ENCODE results near the gene CABP4. TPM values are rescaled to one million over a fixed set of nuclear protein-coding genes. Genes with fewer than 3 reads are reported as not detected.

The CABP4 gene
- total and polyA plus RNA-seq, 10 of the 15 experiments (the other 5 are each of a cell fraction or from before 2014, with no cell fraction given): 0.04 to 0.41 (median 0.14) TPM; not detected in 2

- Histone ChIP-seq H3K36me3 (ENCODE audit: control insufficient read depth in 2 of 2, insufficient read depth in 2 of 2, low read length in 1 of 2) (no peaks in the 10 kb centered on the region), H3K9ac (ENCODE audit: control insufficient read depth, insufficient read depth, low read length) (peak overlapping the region; percentile 77), H3K4me1 (ENCODE audit: control insufficient read depth, insufficient read depth, low read length) (peaks cover 61% of the 10 kb centered on the region), H3K79me2 (ENCODE audit: control insufficient read depth, insufficient read depth, low read length) (peaks cover 18% of the 10 kb centered on the region), H3K9me3 (replicated peaks; ENCODE audit: control insufficient read depth, insufficient read depth, low read length) (no peaks in the 10 kb centered on the region), H3K27me3 (replicated peaks in 1 of 2; ENCODE audit: control insufficient read depth in 2 of 2, insufficient read depth in 2 of 2, low read length in 1 of 2) (no peaks in the 10 kb centered on the region), H3K4me2 (ENCODE audit: control insufficient read depth, insufficient read depth) (peak overlapping the region; percentile 93), H3K27ac (ENCODE audit: control insufficient read depth, insufficient read depth) (peak overlapping the region; percentile 84), H4K20me1 (ENCODE audit: control insufficient read depth, insufficient read depth) (no peaks in the 10 kb centered on the region), H2AFZ (ENCODE audit: control insufficient read depth, low read depth, low read length) (peak overlapping the region; percentile 26; the same call in 1 of the 2 replicates), H3K4me3 (peak overlapping the region; percentile 48; the same call in 1 of the 2 replicates)
- no peak for DNase-seq (ENCODE audit: low read depth, low spot score)
- intact Hi-C loops (cut with micrococcal nuclease; ENCODE audit: unreplicated experiment): no loop called here
- in situ Hi-C loops (cut with MboI): no loop called here
- ATAC-seq: peak; percentile 77
- CTCF ChIA-PET: interaction anchor here (0.6 to 1.6 kb wide), 5 partner anchors 8 to 30 kb away, joined by 3 to 6 read pairs (median 3); no protein-coding TSS in a partner anchor
- SMC1A ChIA-PET (ENCODE audit: uncharacterized antibody, unreplicated experiment): interaction anchor here (1.3 to 3.1 kb wide), 2 partner anchors 28 to 60 kb away, joined by 3 to 11 read pairs; partner anchors contain the start of genes PTPRCAP and TMEM134
- POLR2A ChIA-PET: interaction anchor here (0.6 to 3.0 kb wide), 7 partner anchors 9 to 76 kb away, joined by 4 to 12 read pairs (median 6); partner anchors contain the start of genes PTPRCAP, RPS6KB2 and TMEM134
- FAIRE-seq: peak; percentile 92
- no TSS peak for BruUV-seq (replicated peaks)
- 2% methylated on average over 23 of the region's 24 CpGs for WGBS (ENCODE audit: insufficient coverage, insufficient replicate concordance, low lambda C conversion rate, missing lambda C conversion rate)
- RAD21 ChIA-PET (ENCODE audit: unreplicated experiment): interaction anchor here (0.7 to 2.6 kb wide), 4 partner anchors 28 to 76 kb away, joined by 3 to 18 read pairs (median 3); partner anchors contain the start of gene PTPRCAP
- TF ChIP-seq GATAD2B (conservative IDR thresholded peaks at IDR 0.05; ENCODE audit: low read depth): 0 out of 2 replicates have a peak, but pooled peaks have one; percentile 48
- TF ChIP-seq PBX3 (IDR thresholded peaks at IDR 0.05; ENCODE audit: insufficient replicate concordance, low read depth, low read length): peak; percentile 6
- no peak for TF ChIP-seq HDGF (IDR thresholded peaks at IDR 0.05)
- TF ChIP-seq CTCF (IDR thresholded peaks at IDR 0.05 in 2 of 3, conservative IDR thresholded peaks at IDR 0.05 in 1 of 3; ENCODE audit: control insufficient read depth in 2 of 3, extremely low read depth in 1 of 3, insufficient read depth in 1 of 3, low read depth in 3 of 3, low read length in 3 of 3): no peak
- TF ChIP-seq CREM (IDR thresholded peaks at IDR 0.05; ENCODE audit: low read depth): peak; percentile 12; the same call in 1 of the 2 replicates
- 0 out of 4 replicates have a peak, but pooled peaks of 1 of the 2 experiments have one; percentile 3 for TF ChIP-seq BHLHE40 (IDR thresholded peaks at IDR 0.05; ENCODE audit: borderline replicate concordance in 1 of 2, low read depth in 2 of 2, low read length in 1 of 2)
- TF ChIP-seq IKZF1 (conservative IDR thresholded peaks at IDR 0.05): peak; percentile 43; the same call in 1 of the 2 replicates
- no peak for TF ChIP-seq KDM1A (IDR thresholded peaks at IDR 0.05; ENCODE audit: borderline replicate concordance)
- peak; percentile 19; the same call in 1 of the 2 replicates for TF ChIP-seq PKNOX1 (IDR thresholded peaks at IDR 0.05)
- TF ChIP-seq TARDBP (IDR thresholded peaks at IDR 0.05; ENCODE audit: borderline replicate concordance): no peak
- TF ChIP-seq MAX (IDR thresholded peaks at IDR 0.05; ENCODE audit: low read depth, low read length): peak; percentile 55; the same call in 1 of the 2 replicates
- TF ChIP-seq TCF12 (IDR thresholded peaks at IDR 0.05; ENCODE audit: low read depth, low read length): peak; percentile 91
- TF ChIP-seq POLR2A (IDR thresholded peaks at IDR 0.05; ENCODE audit: low read depth, low read length): peak; percentile 83
- 0 out of 2 replicates have a peak, but pooled peaks have one; percentile 25 for TF ChIP-seq SPI1 (IDR thresholded peaks at IDR 0.05; ENCODE audit: borderline replicate concordance, insufficient read depth, low read depth, low read length)
- 0 out of 2 replicates have a peak, but pooled peaks have one; percentile 41 for TF ChIP-seq MXI1 (IDR thresholded peaks at IDR 0.05; ENCODE audit: low read depth, low read length)
- TF ChIP-seq TAF1 (IDR thresholded peaks at IDR 0.05; ENCODE audit: borderline replicate concordance, low read depth, low read length): peak; percentile 53; the same call in 1 of the 2 replicates
- TF ChIP-seq ATF2 (IDR thresholded peaks at IDR 0.05; ENCODE audit: low read length): no peak
- 0 out of 2 replicates have a peak, but pooled peaks have one; percentile 25 for TF ChIP-seq YY1 (IDR thresholded peaks at IDR 0.05; ENCODE audit: low read depth, low read length)
These were observed 45.9 kb upstream of the CABP4 start for GRCh38 chr11:67409261-67409666.

Data from GM12878 (cell line).